ENCODE results near the gene HECTD2. TPM values are rescaled to one million over a fixed set of nuclear protein-coding genes. Genes with fewer than 3 reads are reported as not detected.
A peak's percentile ranks its signal among the peaks of the same experiment; 100 is the strongest.

HECTD2 gene
- total and polyA plus RNA-seq, 7 donors, result 1.7 to 15.0 (median 6.8) TPM

GRCh38 chr10:91539930-91540329 is 129.8 kb downstream of the HECTD2 start:
- 86 to 91% (median 86%) methylated on average over 5 of the region's 5 CpGs for WGBS, 3 donors
- ATAC-seq, result no peak
- Histone ChIP-seq H3K4me3 (no peak overlapping the region), H3K9me3 (no peaks in the 10 kb centered on the region), H3K27me3 (ENCODE audit: insufficient read depth in 3 of 3, low read length in 2 of 3) (no peaks in the 10 kb centered on the region), H3K27ac (no peak overlapping the region), H3K36me3 (ENCODE audit: insufficient read depth in 1 of 2, low read depth in 1 of 2) (peaks cover 2 to 16% of the 10 kb centered on the region in 2 donors), H3K4me1 (no peaks in the 10 kb centered on the region)
- intact Hi-C loops (cut with DNase I), result no loop called here
- no peak for TF ChIP-seq CTCF (IDR thresholded peaks at IDR 0.05)
- no peak for DNase-seq

GRCh38 chr10:91540733-91541132 is 130.6 kb downstream of the HECTD2 start:
- Histone ChIP-seq H3K36me3 (ENCODE audit: insufficient read depth in 1 of 2, low read depth in 1 of 2) (peaks cover 2 to 16% of the 10 kb centered on the region in 2 donors), H3K9me3 (no peaks in the 10 kb centered on the region), H3K4me3 (no peak overlapping the region), H3K27me3 (ENCODE audit: insufficient read depth in 3 of 3, low read length in 2 of 3) (no peaks in the 10 kb centered on the region), H3K4me1 (no peaks in the 10 kb centered on the region), H3K27ac (no peak overlapping the region)
- DNase-seq (no peak), ATAC-seq (peak in 1 of 4 donors; percentile 68)
- TF ChIP-seq CTCF (IDR thresholded peaks at IDR 0.05), result no peak
- 48 to 93% (median 88%) methylated on average over 6 of the region's 6 CpGs for WGBS, 3 donors
- intact Hi-C loops (cut with DNase I), result no loop called here

GRCh38 chr10:91541481-91541880 is 131.3 kb downstream of the HECTD2 start:
- TF ChIP-seq CTCF (IDR thresholded peaks at IDR 0.05), result no peak
- no peak overlapping the region for H3K4me3 ChIP-seq
- peaks cover 2 to 16% of the 10 kb centered on the region in 2 donors for H3K36me3 ChIP-seq (ENCODE audit: insufficient read depth in 1 of 2, low read depth in 1 of 2)
- no peaks in the 10 kb centered on the region for H3K27me3 ChIP-seq (ENCODE audit: insufficient read depth in 3 of 3, low read length in 2 of 3)
- H3K27ac ChIP-seq, result no peak overlapping the region
- no peak for ATAC-seq
- H3K9me3 ChIP-seq, result no peaks in the 10 kb centered on the region
- no peaks in the 10 kb centered on the region for H3K4me1 ChIP-seq
- WGBS, 3 donors, result 40 to 54% (median 54%) methylated on average over 6 of the region's 6 CpGs
- DNase-seq, result no peak
- intact Hi-C loops (cut with DNase I), result no loop called here

- Histone ChIP-seq H3K4me1 (no peaks in the 10 kb centered on the region), H3K36me3 (ENCODE audit: insufficient read depth in 1 of 2, low read depth in 1 of 2) (no peaks in the 10 kb centered on the region), H3K9me3 (no peaks in the 10 kb centered on the region), H3K27ac (no peak overlapping the region), H3K27me3 (ENCODE audit: insufficient read depth in 3 of 3, low read length in 2 of 3) (no peaks in the 10 kb centered on the region), H3K4me3 (no peak overlapping the region)
- ATAC-seq (no peak), DNase-seq (no peak)
- TF ChIP-seq CTCF (IDR thresholded peaks at IDR 0.05), result no peak
- intact Hi-C loops (cut with DNase I), result no loop called here
- 62 to 86% (median 75%) methylated on average over 3 of the region's 3 CpGs for WGBS, 3 donors
Observed at GRCh38 chr10:91545384-91545783, 135.2 kb downstream of the HECTD2 start.

DNA sequence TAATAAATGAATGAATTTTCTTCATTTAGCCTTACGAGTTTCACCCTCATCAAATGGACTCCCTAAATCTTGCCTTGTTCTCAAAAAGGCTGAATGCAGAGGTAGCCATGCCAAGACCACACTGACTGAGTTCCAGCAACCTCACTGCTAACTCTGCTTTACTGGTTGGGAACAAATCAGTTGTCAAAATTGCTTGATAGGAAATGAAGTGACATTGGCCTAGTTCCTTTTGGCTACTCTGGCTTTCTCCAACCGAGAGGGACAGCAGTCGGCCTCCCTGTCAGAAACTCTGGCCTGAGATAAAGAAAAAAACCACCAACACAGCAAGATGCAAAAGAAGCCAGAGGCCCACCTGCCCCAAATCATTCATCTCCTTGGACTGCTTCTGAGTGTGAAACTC is 135.7 kb downstream of the HECTD2 start:
- Histone ChIP-seq H3K27me3 (ENCODE audit: insufficient read depth in 3 of 3, low read length in 2 of 3) (no peaks in the 10 kb centered on the region), H3K36me3 (ENCODE audit: insufficient read depth in 1 of 2, low read depth in 1 of 2) (no peaks in the 10 kb centered on the region), H3K27ac (no peak overlapping the region), H3K4me1 (no peaks in the 10 kb centered on the region), H3K4me3 (no peak overlapping the region), H3K9me3 (no peaks in the 10 kb centered on the region)
- WGBS, 3 donors, result 53 to 72% (median 66%) methylated on average over 3 of the region's 3 CpGs
- DNase-seq (no peak), ATAC-seq (no peak)
- intact Hi-C loops (cut with DNase I), result no loop called here
- no peak for TF ChIP-seq CTCF (IDR thresholded peaks at IDR 0.05)
